Fibroblast of skin of right biceps (primary cell): ENCODE measurements around the gene INTS11.
A peak's percentile ranks its signal among the peaks of the same experiment; 100 is the strongest.

ENCODE experiments used
- DNase-seq: peaks from one replicate; pipeline ENCODE4 v3.0.0-alpha.2; 2013

The INTS11 gene

GRCh38 chr1:1357871-1358432 lies 33.5 kb upstream of the INTS11 start:
- no peak for DNase-seq

GRCh38 chr1:1356796-1357401 lies 32.4 kb upstream of the INTS11 start:
- no peak for DNase-seq

GRCh38 chr1:1356166-1356795 lies 31.8 kb upstream of the INTS11 start:
- no peak for DNase-seq

GRCh38 chr1:1355416-1355815 lies 31.0 kb upstream of the INTS11 start:
- DNase-seq: peak; percentile 47

GRCh38 chr1:1354271-1355247 lies 30.1 kb upstream of the INTS11 start:
- no peak for DNase-seq

GRCh38 chr1:1353389-1354151 lies 29.1 kb upstream of the INTS11 start:
- DNase-seq: no peak

GRCh38 chr1:1352786-1353388 lies 28.4 kb upstream of the INTS11 start:
- DNase-seq: no peak

- DNase-seq: peak; percentile 46
Observed at GRCh38 chr1:1351511-1352427, 27.3 kb upstream of the INTS11 start.

GRCh38 chr1:1349256-1350012 lies 25.0 kb upstream of the INTS11 start, which contains the start of gene DVL1:
Gene DVL1 (minus strand): TSS chr1:1349418. CDS start chr1:1349065, 353 bp downstream.
- peak; percentile 74 for DNase-seq

- DNase-seq: no peak
Observed at GRCh38 chr1:1348420-1349255, 24.2 kb upstream of the INTS11 start.

GRCh38 chr1:1347663-1348419 lies 23.4 kb upstream of the INTS11 start:
- DNase-seq: no peak

GRCh38 chr1:1347026-1347595 lies 22.7 kb upstream of the INTS11 start:
- DNase-seq: no peak

GRCh38 chr1:1346501-1346890 lies 22.0 kb upstream of the INTS11 start:
- DNase-seq: no peak

GRCh38 chr1:1345860-1346500 lies 21.5 kb upstream of the INTS11 start:
- no peak for DNase-seq

GRCh38 chr1:1345384-1345783 lies 20.9 kb upstream of the INTS11 start:
- DNase-seq: no peak

GRCh38 chr1:1344655-1345361 lies 20.3 kb upstream of the INTS11 start:
- peak; percentile 76 for DNase-seq
